Putamen (tissue), 1 donor: ENCODE measurements around the gene ERCC4.

ENCODE experiments used
- DNase-seq: peaks from one replicate; pipeline ENCODE4 v3.0.0-alpha.2; 2016; ENCODE audit warnings: low spot score

The ERCC4 gene

DNA sequence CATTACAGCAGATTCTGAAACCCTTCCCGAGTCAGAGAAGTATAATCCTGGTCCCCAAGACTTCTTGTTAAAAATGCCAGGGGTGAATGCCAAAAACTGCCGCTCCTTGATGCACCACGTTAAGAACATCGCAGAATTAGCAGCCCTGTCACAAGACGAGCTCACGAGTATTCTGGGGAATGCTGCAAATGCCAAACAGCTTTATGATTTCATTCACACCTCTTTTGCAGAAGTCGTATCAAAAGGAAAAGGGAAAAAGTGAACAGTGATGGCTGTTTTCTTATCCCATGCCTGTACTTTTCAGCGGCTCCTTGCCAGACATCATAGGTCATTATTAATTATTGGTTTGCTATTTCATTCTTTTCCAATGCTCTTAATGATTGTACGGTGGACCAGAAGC, 28.1 kb downstream of the ERCC4 start:
- DNase-seq = no peak

DNA sequence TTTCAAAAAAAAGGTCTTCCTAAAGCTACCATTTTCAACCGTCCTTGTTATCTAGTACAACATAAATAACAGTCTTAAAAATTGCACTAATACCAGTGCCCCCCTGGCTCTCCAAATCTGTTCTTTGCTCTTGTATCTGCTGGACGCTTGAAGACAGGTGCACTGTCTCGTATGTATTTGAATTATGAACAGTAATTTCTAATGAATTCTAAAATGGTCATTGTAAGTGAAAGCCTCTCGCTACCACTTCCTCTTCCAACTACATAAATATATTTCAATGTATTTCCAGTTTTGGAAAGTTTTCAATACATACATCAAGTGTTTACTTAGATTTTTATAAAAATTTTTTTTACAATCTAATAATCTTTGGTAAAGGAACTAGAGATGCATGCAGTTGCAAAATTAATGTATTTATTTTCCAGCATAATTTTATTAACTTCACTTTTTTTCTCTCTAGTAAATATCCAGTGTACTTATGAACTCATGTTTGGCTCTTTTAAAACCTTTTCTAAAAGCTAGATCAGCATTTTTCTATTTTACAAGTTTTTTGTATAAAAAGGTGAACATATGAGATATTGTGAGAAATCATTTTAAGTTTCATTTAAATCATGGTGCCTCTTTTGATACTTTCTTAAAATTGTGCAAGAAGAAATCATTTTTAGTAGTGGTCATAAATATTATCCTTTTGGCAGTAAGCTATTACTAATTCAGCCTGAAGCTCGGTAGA, 31.0 kb downstream of the ERCC4 start:
- DNase-seq = no peak

DNA sequence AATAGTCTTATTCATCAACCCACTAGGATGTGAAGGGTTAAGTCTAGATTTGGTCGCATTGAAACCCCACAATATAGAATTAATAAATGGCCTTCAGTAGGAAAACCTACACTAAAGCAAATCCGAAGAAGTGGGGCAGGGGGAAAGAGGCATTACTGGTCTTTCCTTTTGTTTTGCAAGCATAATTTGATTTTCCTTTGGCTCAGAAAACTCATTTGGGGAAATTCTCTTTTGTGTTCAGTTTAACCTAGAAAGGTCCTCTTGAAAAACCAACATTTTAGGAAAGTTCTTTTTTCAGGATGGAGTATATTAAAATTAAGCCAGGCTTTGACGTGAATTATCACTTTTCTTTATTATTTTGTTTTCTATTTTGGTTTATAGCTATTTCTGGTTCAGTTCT, 31.7 kb downstream of the ERCC4 start:
- DNase-seq = no peak

DNA sequence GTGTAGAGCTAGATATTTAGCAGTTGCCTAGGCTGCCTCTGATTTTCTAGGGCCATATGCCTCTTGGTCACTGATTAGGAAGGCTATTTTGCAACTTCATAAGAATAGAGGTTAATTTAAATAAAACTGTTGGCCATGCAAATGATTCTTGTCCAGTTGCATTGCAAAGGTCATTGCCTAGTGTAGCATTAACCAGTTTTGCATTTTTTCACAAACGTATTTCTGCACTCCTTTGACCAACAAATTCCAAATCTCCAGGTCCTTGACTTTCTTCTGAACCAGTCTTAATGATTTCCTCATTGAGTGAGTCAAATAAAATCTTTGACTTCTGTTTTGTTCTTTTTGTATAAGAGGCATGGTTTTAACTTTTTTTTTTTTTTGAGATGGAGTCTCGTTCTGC, 33.5 kb downstream of the ERCC4 start:
- no peak for DNase-seq

DNA sequence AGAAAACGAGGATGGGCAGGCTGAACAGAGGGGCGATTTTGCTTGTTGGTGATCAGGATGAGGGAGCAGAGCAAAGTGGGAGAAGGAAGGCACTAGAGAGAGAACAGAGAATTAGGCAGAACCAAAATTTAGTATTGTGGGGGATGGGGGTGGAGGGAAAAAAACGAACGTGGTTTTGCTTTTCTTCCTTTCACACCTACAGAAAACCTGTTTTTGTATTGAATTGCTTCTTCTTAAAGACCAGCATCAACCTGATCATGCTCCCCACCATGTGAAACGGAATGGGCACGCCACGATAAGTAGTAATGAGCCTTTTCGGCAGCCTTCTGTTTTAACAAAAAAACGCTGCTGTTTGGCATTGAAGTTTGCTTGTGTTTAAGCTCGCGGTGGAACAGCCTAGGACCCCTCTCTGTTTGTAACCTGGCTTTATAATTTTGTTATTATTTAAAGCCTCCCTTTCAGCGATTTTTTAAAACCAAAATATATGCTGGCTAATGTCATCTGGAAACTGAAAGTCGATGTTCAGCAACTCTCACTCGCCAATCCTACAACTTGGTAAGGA, 36.8 kb downstream of the ERCC4 start:
- DNase-seq = no peak

DNA sequence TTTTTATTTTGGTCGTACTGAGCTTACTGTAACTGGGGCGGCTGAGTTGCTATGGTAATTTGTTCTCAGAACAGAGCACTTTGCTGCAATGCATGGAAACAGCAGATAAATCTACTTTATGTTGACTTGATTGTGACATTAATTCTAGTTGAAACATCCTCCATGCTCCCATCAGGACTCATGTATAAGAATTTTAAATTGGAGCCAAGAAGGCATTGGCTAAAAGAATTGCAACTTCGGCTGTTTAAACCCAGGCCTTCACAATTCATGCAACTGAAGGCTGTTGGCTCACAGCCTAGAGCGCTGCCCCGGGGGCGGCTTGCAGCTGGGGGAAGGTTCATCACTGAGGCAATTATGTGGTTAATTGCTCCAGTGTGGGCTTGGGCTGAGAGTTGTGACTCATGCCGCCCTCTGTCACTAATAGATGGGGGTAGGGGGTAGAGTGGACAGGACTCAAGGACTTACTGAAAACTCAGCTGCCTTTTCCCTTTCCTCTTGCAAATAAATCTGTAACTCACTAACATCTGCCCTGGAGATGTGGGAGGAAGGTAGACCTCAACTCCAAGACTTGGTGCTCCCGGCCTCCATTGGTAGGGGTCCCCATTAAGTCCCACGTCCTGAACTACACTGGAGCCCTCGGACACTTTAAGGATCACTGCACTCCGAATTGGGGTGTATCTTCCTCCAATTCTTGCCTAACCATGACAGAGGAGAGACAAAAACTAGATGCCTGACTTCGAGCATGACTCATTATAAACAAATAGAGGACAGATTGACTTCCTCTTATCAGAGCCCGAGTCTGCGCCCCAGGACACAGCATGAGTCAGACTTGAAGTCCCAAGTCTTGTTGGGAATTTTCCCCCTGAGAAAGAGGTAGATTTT, 37.5 kb downstream of the ERCC4 start:
- peak; percentile 70 for DNase-seq

DNA sequence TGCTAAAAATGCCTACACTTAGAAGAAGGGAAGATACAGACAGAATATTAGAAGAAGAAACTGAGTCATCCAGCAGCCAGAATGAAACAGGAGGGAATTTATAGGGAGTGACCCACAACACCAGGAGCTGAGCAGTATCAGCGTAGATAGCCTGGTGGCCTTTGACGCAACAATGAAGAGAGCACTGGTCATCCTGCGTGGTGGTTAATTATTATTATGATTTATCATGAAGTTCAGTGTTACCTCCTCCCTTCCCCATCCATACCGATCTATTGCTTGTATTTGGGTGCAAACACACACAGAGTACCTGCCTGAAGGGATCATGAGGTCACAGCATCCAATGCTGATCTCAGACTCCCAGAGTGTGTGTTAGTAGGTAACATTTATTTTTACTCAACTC, 38.5 kb downstream of the ERCC4 start:
- no peak for DNase-seq

DNA sequence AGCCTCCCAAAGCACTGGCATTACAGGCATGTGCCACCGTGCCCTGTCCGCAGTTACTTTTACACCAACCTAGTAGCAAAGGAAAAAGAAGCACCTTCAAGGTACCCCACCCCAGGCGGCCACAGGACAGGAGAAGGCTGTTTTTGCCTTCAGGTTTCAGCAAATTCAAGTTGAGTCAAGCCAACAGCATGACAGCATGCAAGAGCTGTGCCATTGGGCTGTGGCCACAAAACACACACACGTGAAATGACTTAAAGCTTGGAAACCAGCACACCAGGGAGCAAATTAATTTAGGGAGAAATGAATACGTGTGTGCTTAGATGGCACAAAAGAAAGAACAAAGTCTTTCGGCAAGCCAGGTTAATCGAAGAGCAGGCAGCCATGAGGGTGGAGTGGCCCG, 39.7 kb downstream of the ERCC4 start:
- no peak for DNase-seq

DNA sequence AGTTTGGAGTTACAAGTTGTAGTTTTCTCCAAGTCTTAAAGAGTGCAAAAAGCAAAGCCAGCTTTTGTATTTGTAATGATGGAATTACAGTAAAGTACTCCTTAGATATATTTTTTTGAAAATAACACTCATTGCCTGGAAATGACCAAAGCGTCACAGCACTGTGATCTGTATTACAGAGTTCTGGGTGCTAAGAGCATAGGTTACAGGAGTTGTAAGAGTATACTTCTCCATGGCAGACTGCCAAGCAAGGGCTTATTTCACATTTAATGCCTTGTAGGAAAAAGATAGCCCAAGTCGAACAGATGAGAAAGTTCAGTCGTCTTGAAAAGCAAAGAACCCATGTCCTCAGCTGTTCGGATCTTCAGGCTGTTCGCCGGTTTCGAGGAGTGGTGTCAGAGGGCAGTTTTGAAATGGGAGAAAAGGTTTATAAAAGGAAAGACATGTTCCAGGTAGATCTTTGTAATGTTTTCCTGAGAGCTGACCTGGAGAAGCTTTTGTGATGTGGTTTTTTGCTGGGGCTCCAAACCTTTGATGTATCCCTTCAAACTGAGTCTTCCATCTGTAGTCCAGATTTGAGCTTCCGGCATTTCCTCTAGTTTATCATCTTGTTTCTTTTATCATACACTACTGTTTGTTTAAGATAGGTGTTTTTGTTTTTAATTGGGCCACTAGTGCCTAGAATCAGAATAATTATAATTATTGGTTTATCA, 41.3 kb downstream of the ERCC4 start:
- no peak for DNase-seq

DNA sequence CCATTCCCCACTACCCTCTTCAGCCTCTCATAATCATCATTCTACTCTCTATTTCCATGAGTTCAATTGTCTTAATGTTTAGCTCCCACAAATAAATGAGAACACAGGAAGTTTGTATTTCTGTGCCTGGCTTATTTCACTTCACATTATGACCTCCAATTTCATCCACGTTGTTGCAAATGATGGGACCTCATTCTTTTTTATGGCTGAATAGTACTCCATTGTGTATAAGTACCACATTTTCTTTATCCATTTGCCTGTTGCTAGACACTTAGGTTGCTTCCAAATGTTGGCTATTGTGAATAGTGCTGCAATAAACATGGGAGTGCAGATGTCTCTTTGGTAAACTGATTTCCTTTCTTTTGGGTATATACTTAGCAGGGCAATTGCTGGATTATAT, 42.3 kb downstream of the ERCC4 start:
- no peak for DNase-seq

DNA sequence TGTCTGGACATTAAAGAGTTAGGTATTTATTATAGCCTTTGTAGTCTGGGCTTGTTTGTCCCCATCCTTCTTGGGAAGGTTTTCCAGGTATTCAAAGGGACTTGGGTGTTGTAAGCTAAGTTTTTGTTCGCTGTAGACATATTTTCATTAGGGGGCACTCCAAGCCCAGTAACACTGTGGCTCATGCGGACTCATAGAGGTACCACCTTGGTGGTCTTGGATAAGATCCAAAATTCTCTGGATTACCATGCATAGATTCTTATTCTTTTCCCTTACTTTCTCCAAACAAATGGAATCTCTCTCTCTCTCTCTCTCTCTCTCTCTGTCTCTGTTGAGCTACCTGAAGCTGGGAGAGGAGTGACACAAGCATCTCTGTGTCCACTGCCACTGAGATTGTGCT, 48.9 kb downstream of the ERCC4 start:
- DNase-seq = no peak

DNA sequence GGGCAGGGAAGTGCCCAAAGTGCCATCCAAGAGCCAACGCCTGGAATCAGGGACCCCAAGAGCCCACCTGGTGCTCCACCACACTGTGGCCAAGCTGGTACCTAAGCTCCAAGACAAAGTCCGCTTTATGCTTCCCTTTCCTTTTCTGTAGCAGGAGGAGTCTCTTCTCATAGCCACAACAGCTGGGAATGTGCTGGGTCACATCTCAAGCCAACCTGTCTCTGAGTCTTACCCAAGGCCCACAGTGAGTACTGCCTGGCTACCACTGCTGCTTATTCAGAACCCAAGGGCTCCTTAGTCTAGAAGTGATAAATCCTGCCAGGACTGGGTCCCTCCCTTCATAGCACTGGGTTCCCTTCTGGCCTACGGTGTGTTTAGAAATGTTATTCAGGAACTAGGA, 49.8 kb downstream of the ERCC4 start:
- no peak for DNase-seq

DNA sequence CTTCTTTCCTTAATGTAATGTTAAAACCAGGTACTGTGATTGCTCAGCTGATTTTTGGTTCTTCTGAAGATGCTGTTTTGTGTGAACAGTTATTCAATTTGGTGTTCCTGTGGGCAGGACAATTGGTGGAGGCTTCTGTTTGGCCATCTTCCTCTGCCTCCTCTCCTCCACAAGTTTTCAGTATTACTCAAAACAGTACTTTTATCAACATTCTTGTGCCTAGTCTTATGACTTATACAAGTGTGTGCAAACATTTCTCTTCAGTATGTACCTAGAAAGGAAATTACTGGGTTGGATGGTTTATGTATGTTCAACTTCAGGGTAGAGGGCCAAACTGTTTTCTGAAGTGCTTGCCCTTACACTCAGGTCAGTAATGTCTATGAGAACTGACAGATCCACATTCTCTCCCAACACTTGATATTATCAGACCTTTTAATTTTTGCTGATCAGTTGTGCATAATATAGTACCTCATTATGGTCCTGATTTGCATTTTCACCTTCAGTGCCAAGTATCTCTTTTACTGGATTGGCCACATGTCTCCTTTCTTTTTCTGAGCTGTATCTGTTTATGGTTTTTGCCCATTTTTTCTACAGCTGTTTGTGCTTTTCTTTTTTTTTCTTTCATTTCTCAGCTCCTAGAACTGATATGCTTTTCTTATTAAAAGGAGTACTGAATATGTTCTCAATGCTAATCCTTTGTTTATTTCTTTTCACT, 50.9 kb downstream of the ERCC4 start:
- no peak for DNase-seq

DNA sequence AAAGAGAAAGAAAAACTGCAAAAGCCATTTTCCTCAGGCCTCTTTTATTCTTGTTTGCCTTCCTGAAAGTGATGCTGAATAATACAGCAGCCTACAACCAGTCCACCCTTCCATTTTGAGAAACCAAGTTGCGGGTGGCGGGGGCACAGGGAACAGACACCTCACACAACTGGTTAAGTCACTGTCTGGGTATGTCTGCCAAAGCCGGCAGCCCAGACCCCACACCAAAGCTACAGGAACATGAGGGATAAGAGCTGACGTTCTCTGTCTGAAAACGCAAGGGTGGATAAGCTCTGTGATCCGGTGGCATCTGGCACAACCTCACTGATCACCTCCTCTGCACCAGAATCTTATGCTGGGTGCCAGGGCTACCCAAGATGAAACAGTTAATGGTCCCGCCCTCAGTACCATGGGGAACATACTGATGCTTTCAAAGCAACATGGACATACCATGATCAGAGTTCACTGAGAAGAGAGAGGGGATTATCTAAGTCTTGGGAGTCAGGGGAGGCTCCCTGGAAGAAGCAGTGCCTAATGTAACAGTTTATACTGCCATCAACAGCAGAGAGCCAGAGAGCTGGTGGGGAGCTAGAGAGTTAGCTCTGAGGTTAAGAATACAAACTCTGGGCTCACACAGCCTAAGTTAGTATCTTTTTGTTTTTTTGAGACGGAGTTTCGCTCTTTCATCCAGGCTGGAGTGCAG, 53.5 kb downstream of the ERCC4 start:
- no peak for DNase-seq

DNA sequence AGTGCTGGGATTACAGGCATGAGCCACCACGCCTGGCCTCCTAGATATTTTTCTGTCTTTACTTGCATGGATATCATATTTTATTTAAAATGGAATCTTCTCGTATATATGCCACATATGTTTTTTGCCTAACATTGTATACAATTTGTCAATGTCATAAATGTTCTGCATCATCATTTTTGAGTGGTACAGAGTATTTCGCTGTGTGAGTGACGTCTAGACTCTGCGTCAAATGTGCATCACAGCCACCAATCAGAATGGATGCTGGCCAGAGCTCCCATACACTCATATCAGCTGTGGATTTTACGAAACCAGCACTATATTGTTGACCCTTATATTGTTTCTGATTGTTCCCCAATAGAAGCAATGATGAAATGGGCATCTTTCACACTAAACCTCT, 57.2 kb downstream of the ERCC4 start:
- no peak for DNase-seq

DNA sequence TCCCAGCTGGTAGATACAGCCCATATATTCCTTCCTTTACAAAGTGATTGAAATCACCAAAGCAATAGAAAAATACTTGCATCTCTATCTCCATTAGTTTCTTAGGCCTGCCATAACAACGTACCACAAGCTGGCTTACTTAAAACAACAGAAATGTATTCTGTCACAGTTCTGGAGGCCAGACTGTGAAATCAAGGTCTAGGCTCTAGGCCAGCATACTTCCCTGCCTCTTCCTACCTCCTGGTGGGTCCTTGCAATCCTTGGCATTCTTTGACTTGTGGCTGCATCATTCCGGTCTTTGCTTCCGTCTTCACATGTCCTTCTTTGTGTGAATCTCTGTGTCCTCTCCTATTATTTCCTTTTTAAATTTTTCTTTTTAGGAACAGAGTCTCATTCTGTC, 62.5 kb downstream of the ERCC4 start:
- no peak for DNase-seq

DNA sequence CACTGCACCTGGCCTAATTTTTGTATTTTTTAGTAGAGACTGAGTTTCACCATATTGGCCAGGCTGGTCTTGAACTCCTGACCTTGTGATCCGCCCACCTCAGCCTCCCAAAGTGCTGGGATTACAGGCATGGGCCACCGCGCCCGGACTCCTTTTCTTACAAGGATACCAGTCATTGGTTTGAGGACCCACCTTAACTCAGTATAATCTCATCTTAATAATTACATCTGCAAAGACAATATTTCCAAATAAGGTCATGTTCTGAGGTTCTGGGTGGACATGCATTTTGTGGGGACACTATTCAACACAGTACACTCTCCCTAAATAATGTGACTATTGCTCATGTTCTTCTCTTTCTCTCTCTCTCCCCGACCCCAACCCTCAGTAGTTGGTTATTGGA, 63.7 kb downstream of the ERCC4 start:
- no peak for DNase-seq

DNA sequence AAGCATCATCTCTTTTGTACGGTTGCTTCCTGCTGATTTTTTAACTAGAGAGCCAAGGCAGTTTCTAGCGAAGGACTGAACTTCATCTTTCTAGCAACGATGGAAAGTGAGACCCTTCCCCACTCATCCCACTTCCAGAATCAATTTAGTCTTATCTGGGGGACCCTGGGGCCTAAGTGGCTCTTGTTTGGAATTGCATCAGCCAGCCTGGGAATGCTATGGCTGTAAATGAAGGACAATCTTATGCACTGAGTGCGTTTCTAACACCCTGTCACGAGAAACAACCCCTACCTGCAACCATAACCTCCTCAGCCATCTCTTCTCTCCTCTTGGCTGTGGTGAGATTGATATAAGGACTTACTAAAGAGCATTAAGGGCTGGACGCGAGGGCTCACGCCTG, 64.8 kb downstream of the ERCC4 start:
- DNase-seq = no peak

DNA sequence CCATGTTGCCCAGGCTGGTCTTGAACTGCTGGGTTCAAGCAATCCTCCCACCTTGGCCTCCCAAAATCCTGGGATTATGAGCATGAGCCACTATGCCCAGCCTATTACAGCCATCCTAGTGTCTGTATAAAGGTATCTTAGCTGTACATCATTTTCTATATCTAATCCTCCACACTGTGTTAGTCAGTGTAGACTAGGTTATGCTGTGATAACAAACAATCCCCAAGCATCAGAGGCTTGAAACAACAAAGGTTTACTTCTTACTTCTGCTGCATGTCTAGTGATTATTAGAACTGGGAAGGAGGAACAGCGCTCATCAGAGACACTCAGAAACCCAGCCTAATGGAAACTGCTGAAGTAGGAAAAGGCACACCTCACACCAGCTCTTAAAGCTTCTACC, 68.1 kb downstream of the ERCC4 start:
- no peak for DNase-seq

DNA sequence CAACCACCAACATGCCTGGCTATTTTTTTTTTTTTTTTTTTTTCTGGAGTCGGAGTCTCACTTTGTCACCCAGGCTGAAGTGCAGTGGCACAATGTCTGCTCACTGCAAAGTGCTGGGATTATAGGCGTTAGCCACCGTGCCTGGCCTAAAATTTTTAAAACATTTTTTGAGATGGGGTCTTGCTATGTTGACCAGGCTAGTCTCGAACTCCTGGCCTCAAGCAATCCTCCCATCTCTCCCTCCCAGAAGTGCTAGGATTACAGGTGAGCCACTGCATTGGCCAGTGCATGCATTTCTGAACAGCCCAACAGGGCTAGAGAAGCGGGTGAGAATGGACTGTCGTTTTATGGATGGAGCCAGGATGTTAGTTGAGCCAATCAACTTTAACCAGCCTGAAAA, 72.4 kb downstream of the ERCC4 start:
- no peak for DNase-seq

DNA sequence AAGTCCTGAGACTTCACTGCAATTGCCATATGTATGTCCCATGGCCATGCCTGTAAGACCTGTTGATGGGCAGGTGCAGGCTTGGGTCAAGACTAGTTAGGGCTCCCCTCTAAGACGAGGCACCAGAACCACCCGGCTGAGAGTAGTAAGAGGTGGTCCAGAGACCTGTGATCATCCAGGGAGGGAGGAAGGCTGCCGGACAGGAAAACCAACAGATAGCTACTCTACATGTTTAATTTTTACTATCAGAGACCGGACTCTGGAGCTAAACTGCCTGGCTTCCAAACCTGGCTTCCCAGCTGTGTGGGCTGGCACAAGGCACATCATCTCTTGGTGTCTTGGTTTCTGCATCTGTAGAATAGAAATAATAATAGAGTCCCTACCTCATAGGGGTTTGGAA, 73.0 kb downstream of the ERCC4 start:
- DNase-seq = no peak
